ENCODE results near the gene OSBPL3. TPM values are rescaled to one million over a fixed set of nuclear protein-coding genes. Genes with fewer than 3 reads are reported as not detected.
A peak's percentile ranks its signal among the peaks of the same experiment; 100 is the strongest.

The OSBPL3 gene
- polyA plus RNA-seq, 3 donors: 2.6 to 9.2 (median 3.7) TPM

DNA sequence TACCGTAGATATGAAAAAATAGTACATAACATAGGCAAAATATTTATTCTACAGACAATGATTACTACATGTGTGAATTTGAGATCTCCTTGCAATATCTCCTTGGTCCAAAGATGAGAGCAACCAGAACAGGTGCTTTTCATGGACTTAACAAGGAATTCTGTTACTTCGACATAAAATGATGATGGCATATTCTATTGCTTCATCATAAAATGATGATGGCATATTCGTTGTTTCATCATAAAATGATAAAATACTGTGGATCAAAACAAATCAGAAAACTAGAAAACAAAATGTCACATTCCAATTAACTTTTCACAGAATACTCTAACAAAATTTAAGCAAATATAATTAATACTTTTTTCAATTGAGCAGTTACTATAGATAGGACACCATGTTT is 4.8 kb downstream of the OSBPL3 start:
- peaks cover 8% of the 10 kb centered on the region for H4K20me1 ChIP-seq (ENCODE audit: insufficient read depth, low read length)
- Mint-ChIP-seq H3K9me3 (peaks cover 0 to 1% (median 0%) of the 10 kb centered on the region in 7 donors), H3K4me1 (peaks cover 22% of the 10 kb centered on the region), H3K4me3 (no peak overlapping the region), H3K36me3 (peaks cover 2 to 17% of the 10 kb centered on the region in 2 donors), H3K27ac (no peak overlapping the region), H3K27me3 (ENCODE audit: low read depth in 3 of 3) (peaks cover 9 to 21% (median 14%) of the 10 kb centered on the region in 3 donors)
- peaks cover 17% of the 10 kb centered on the region for H3K79me2 ChIP-seq (ENCODE audit: insufficient read depth, low read length)
- H3K4me2 ChIP-seq (replicated peaks; ENCODE audit: extremely low read depth, low read length, poor library complexity, severe bottlenecking): no peak overlapping the region
- TF ChIP-seq, protein P1, sequence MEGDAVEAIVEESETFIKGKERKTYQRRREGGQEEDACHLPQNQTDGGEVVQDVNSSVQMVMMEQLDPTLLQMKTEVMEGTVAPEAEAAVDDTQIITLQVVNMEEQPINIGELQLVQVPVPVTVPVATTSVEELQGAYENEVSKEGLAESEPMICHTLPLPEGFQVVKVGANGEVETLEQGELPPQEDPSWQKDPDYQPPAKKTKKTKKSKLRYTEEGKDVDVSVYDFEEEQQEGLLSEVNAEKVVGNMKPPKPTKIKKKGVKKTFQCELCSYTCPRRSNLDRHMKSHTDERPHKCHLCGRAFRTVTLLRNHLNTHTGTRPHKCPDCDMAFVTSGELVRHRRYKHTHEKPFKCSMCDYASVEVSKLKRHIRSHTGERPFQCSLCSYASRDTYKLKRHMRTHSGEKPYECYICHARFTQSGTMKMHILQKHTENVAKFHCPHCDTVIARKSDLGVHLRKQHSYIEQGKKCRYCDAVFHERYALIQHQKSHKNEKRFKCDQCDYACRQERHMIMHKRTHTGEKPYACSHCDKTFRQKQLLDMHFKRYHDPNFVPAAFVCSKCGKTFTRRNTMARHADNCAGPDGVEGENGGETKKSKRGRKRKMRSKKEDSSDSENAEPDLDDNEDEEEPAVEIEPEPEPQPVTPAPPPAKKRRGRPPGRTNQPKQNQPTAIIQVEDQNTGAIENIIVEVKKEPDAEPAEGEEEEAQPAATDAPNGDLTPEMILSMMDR (IDR thresholded peaks at IDR 0.05): no peak
- intact Hi-C loops (cut with micrococcal nuclease): no loop called here
- H3K27ac ChIP-seq (ENCODE audit: low read depth in 1 of 2, low read length in 2 of 2): no peak overlapping the region
- peaks cover 4 to 11% of the 10 kb centered on the region in 2 donors for H3K27me3 ChIP-seq (ENCODE audit: control insufficient read depth in 2 of 2, insufficient read depth in 2 of 2, low read length in 2 of 2)
- H2AFZ ChIP-seq (ENCODE audit: insufficient read depth, low read depth, low read length, poor library complexity, severe bottlenecking): no peak overlapping the region
- H3K9me3 ChIP-seq (replicated peaks in 1 of 2; ENCODE audit: control insufficient read depth in 1 of 2, insufficient read depth in 1 of 2, low read length in 2 of 2): no peaks in the 10 kb centered on the region
- no CpG with 5 or more reads among the region's 3 CpGs for WGBS (ENCODE audit: insufficient coverage)
- H3K4me3 ChIP-seq (replicated peaks in 1 of 3; ENCODE audit: low read depth in 2 of 3, low read length in 3 of 3): no peak overlapping the region
- H3K36me3 ChIP-seq (replicated peaks in 1 of 2; ENCODE audit: control insufficient read depth in 1 of 2, insufficient read depth in 2 of 2, low read length in 2 of 2): no peaks in the 10 kb centered on the region
- peaks cover 7 to 18% of the 10 kb centered on the region in 2 donors for H3K4me1 ChIP-seq (ENCODE audit: control insufficient read depth in 1 of 2, insufficient read depth in 2 of 2, low read length in 2 of 2)
- no peak overlapping the region for H3K9ac ChIP-seq (ENCODE audit: insufficient read depth, low read length, poor library complexity, severe bottlenecking)
- DNase-seq: no peak

DNA sequence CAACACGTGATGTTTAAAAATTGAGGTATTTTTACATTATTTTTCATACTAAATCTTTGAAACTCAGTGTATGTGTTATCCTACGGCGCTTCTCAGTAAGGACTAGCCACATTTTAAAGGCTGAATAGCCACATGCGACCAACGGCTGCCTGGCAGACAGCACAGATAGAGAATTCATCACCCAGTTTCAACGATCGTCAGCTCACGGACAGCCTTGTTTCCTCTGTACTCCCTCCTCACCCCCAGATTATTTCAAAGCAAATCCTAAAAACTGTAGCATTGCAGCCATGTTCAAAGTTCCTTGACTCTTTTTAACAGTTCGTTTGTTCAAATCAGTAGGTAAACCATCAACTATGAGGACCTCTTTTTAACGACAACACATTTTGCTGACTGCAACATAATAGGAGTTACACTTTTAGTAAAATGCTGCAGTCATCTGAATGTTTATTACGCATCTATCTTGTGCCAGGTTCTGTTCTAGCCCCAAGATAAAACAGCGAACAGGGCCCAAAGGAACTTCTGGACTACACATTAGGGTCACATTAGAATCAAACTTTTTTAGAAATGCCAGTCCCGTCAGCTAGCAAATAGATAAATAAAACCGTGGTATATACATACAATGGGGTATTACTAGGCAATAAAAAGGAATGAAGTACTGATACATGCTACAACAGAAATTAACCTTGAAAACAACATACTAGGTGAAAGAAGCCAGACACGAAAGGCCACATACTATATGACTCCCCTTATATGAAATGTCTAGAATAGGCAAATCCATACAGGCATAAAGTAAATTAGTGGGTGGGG is 5.7 kb downstream of the OSBPL3 start:
- Histone ChIP-seq H3K27ac (ENCODE audit: low read depth in 1 of 2, low read length in 2 of 2) (no peak overlapping the region), H4K20me1 (ENCODE audit: insufficient read depth, low read length) (peaks cover 8% of the 10 kb centered on the region), H3K36me3 (replicated peaks in 1 of 2; ENCODE audit: control insufficient read depth in 1 of 2, insufficient read depth in 2 of 2, low read length in 2 of 2) (no peaks in the 10 kb centered on the region), H3K79me2 (ENCODE audit: insufficient read depth, low read length) (peaks cover 17% of the 10 kb centered on the region), H3K4me2 (replicated peaks; ENCODE audit: extremely low read depth, low read length, poor library complexity, severe bottlenecking) (no peak overlapping the region), H3K9ac (ENCODE audit: insufficient read depth, low read length, poor library complexity, severe bottlenecking) (no peak overlapping the region), H3K4me1 (ENCODE audit: control insufficient read depth in 1 of 2, insufficient read depth in 2 of 2, low read length in 2 of 2) (peaks cover 6 to 11% of the 10 kb centered on the region in 2 donors), H3K27me3 (ENCODE audit: control insufficient read depth in 2 of 2, insufficient read depth in 2 of 2, low read length in 2 of 2) (peaks cover 4 to 11% of the 10 kb centered on the region in 2 donors), H2AFZ (ENCODE audit: insufficient read depth, low read depth, low read length, poor library complexity, severe bottlenecking) (no peak overlapping the region), H3K4me3 (replicated peaks in 1 of 3; ENCODE audit: low read depth in 2 of 3, low read length in 3 of 3) (no peak overlapping the region), H3K9me3 (replicated peaks in 1 of 2; ENCODE audit: control insufficient read depth in 1 of 2, insufficient read depth in 1 of 2, low read length in 2 of 2) (no peaks in the 10 kb centered on the region)
- DNase-seq: no peak
- intact Hi-C loops (cut with micrococcal nuclease): no loop called here
- H3K4me3 Mint-ChIP-seq: no peak overlapping the region
- TF ChIP-seq, protein P1 (IDR thresholded peaks at IDR 0.05): no peak
- H3K4me1 Mint-ChIP-seq: peaks cover 21% of the 10 kb centered on the region
- H3K36me3 Mint-ChIP-seq: peaks cover 2 to 17% of the 10 kb centered on the region in 2 donors
- H3K27me3 Mint-ChIP-seq (ENCODE audit: low read depth in 3 of 3): peaks cover 10 to 18% (median 14%) of the 10 kb centered on the region in 3 donors
- peak overlapping the region in 1 of 7 donors; percentile 3 for H3K27ac Mint-ChIP-seq
- 95% methylated on average over 10 of the region's 15 CpGs for WGBS (ENCODE audit: insufficient coverage)
- H3K9me3 Mint-ChIP-seq: peaks cover 0 to 1% (median 0%) of the 10 kb centered on the region in 7 donors
